Measurements from ENCODE around the gene TCL1A.

GRCh38 chr14:95713596-95714371, at the start of gene TCL1A:
- TF ChIP-seq CTCF (IDR thresholded peaks at IDR 0.05) (no peak), POLR2A (IDR thresholded peaks at IDR 0.05; ENCODE audit: low read depth) (no peak), POLR2AphosphoS5 (IDR thresholded peaks at IDR 0.05) (no peak)

All from esophagus muscularis mucosa (tissue), 3 donors.